ENCODE results near the gene TSPAN32.
A peak's percentile ranks its signal among the peaks of the same experiment; 100 is the strongest.

Gene TSPAN32

GRCh38 chr11:2301631-2302305, at the start of gene TSPAN32, which contains the start of gene C11orf21:
Gene TSPAN32 (plus strand): TSS chr11:2302013. CDS start chr11:2302150, 137 bp downstream.
Gene C11orf21 (minus strand): TSS chr11:2301918. CDS start chr11:2301808, 110 bp downstream.
- DNase-seq (ENCODE audit: low read depth), result peak; percentile 88

- no peak for DNase-seq (ENCODE audit: low read depth)
Measured at GRCh38 chr11:2252018-2252417, 49.8 kb upstream of the TSPAN32 start.

GRCh38 chr11:2256293-2256913, 45.4 kb upstream of the TSPAN32 start:
- no peak for DNase-seq (ENCODE audit: low read depth)

- DNase-seq (ENCODE audit: low read depth), result no peak
Measured at GRCh38 chr11:2256951-2257700, 44.7 kb upstream of the TSPAN32 start.

- no peak for DNase-seq (ENCODE audit: low read depth)
Measured at GRCh38 chr11:2258501-2259465, 43.0 kb upstream of the TSPAN32 start.

GRCh38 chr11:2259466-2259830, 42.4 kb upstream of the TSPAN32 start:
- DNase-seq (ENCODE audit: low read depth), result no peak

GRCh38 chr11:2259897-2260451, 41.8 kb upstream of the TSPAN32 start:
- DNase-seq (ENCODE audit: low read depth), result no peak

GRCh38 chr11:2260491-2261364, 41.1 kb upstream of the TSPAN32 start:
- no peak for DNase-seq (ENCODE audit: low read depth)

GRCh38 chr11:2261436-2262230, 40.2 kb upstream of the TSPAN32 start:
- DNase-seq (ENCODE audit: low read depth), result no peak

- no peak for DNase-seq (ENCODE audit: low read depth)
Measured at GRCh38 chr11:2262301-2263070, 39.3 kb upstream of the TSPAN32 start.

- no peak for DNase-seq (ENCODE audit: low read depth)
Measured at GRCh38 chr11:2263071-2263565, 38.7 kb upstream of the TSPAN32 start.

GRCh38 chr11:2263724-2264360, 38.0 kb upstream of the TSPAN32 start:
- no peak for DNase-seq (ENCODE audit: low read depth)

- DNase-seq (ENCODE audit: low read depth), result no peak
Measured at GRCh38 chr11:2264366-2265053, 37.3 kb upstream of the TSPAN32 start.

GRCh38 chr11:2265396-2265795, 36.4 kb upstream of the TSPAN32 start:
- no peak for DNase-seq (ENCODE audit: low read depth)

GRCh38 chr11:2265854-2266585, 35.8 kb upstream of the TSPAN32 start:
- DNase-seq (ENCODE audit: low read depth), result no peak

GRCh38 chr11:2266586-2267305, 35.1 kb upstream of the TSPAN32 start:
- no peak for DNase-seq (ENCODE audit: low read depth)
